HG03469 (cell line): Measurements from ENCODE around the gene BTG1.

Experiments used
- ATAC-seq: cut with Tn5 transposase; IDR thresholded peaks from one replicate; pipeline ENCODE4 v1.9.1; 2021; ENCODE audit warnings: mild to moderate bottlenecking, moderate library complexity, moderate number of reproducible peaks; ENCODE audit not compliant: unreplicated experiment

BTG1 gene

DNA sequence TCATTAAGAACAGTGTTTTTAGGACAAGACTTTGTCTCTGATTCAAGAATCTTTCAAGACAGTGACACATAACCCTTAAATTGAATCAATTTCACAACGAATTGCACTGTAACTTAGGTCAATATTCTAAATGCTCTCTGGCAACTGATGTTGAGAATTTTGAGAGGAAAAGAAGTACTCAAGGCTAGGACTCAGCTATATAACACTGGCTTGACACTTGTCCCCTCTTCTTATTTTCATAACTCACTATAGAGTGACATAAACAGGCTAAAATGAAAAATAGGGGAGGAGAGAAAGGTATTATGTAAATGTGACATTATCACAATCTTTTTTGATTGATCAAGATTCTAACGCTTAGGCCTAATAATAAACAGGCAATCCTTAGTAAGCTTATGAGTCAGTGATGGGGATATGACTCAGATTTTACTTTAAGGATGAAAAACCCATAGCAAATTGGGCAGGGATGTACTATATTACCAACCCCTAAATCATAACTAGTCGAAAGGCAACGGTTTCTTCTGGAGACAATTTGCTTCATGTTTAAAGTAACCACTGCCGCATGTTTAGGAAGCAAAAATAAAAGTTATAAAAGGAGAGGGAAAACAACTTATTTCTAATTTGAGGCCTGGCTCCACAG lies 10.9 kb downstream of the BTG1 start:
- ATAC-seq: no peak

DNA sequence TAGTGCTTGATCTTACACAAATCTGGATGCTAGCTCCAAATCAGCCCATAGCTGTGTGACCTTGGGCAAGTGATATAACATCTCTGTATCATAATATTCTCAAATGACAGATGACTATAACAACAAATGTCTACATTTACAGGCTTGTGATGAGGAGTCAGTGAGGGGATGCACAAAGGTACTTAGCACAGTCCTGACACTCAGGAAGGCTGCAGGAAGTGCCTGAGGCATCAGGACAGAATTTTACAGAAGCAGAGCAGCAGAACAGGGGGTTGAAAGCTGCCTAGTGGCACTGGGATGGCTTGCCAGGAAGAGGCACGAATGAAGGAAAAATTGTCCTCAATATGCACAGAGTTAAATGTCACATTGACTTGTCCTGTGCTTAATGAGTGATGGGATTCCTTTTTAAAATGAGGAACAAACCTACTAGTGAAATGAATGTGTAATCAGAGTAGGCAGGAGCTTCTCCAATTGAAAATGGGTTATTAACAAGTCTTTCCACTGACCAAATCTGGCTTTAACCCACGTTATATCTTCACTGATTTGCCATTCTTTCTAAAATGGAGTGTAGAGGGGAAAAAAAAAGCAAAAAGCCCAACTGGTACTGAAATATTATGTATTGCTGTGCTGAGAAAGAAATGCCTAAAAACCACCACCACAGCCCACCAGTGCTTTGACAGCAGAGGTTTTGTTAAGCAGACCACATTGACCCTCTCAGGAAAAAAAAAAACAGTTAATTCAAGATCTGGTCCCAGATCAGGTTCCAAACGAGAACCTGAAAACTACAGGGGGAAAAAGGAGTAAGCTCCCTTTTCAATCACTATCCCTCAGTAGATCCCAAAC lies 11.6 kb downstream of the BTG1 start:
- ATAC-seq: peak; percentile 25

DNA sequence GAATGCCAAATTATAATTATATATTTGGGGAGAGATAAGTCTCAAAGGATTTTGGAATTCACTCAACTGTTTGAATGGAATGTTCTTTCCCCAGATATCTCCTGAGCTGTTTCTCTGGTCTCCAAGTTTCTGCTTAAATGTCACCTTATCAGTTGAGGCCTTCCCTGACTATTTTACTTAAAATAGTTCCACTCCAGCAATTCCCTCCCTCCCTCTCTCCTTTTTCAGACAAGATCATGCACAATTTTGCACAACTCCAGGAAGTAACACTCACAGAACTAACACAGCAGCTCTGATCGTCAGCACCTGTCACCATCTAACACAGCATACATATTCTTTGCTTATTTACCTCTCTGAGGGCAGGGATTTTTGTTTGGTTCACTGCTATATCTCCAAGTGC lies 12.5 kb downstream of the BTG1 start:
- ATAC-seq: no peak

- no peak for ATAC-seq
These were observed 13.4 kb downstream of the BTG1 start for GRCh38 chr12:92132288-92132687.

DNA sequence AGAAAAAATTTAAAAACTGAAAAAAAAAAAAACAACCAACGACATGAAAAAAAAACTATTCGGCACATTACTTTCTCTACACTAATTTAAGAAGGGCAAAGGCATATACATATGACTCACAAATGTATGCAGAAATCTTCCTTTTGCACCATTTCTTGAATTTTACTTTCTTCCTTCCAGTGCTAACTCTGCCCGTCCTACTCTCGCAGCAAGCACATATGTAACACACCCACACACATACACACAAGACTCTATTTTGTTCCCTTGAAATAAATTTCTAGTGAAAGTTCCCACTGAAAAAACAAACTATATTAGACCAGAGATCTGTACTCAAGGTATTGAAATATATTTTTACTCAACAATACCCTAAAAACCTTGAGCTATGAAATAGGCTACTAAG lies 14.6 kb downstream of the BTG1 start:
- no peak for ATAC-seq

DNA sequence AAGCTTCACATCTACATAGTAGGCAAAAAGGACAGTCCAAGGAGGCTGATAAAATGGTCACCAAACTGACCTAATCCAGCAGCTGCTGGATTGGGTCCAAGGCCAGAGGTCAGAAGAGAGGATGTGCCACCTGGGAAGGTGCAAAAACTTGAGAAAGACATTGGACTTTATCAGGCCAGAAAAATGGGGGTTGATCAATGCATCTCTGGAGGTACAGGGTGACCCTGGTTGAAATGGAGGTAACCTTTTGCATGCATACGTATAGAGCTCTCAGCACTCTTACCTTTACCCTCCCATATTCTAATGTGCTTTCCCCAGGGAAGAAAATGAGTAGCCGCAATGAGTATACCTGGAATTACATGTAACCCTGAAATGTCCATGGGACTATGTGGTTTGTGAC lies 16.0 kb downstream of the BTG1 start:
- no peak for ATAC-seq

GRCh38 chr12:92128612-92129011 lies 17.0 kb downstream of the BTG1 start:
- no peak for ATAC-seq

DNA sequence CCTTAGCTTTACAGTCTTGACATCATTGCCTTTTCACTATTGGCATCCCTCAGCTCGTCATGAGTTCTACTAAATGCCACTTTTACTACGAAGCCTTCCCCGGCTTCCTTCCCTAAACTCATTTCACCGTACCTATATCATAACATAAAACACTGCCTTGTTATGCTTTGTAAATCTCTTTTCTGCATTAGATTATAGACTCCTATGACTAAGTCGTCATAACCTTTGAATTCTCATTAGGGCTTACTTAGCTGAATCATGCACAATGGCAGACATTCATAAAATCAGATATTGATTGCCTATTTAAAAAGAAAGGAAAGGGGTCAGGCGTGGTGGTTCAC lies 21.0 kb downstream of the BTG1 start:
- ATAC-seq: no peak

DNA sequence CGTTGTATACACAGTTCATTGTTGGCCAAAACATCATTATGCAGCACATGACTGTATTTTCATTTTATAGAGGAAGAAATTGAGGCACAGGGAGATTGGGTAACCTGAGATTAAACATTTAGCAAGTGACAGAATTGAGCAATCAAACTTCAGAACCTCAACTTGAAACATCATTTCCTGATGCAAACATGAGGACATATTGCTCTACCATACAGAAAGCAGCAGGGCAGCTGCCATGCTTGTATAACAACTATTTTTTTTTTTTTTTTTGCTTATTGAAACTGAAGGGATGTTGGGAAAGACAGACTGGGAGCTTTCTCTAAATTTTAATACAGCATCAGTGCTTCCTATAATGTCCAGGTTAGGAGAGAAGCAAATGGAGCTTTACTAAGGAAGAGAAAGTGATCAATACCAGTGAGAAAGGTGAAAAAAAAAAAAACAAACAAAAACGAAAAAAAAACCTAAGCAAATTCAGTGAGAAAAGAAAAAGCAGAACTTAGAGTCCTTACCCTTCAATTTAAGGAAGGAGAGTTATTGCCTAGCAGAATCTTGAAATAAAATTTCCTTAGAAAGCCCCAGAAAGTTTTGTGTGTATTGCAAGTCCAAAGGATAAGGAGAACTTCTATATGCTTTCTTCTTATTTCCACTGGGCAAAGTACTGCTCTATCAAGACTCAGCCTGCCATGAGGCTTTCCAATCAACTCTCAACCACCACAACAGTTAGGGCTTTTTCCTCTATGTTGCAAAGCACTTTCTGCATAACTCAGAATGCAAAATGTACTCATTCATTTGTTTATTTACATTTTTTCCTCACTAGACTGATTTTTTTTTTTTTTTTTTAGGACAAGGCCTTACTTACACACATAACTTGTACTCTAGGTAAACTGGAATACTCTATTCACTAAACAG lies 21.6 kb downstream of the BTG1 start:
- ATAC-seq: no peak

- no peak for ATAC-seq
These were observed 22.5 kb downstream of the BTG1 start for GRCh38 chr12:92122941-92123779.

DNA sequence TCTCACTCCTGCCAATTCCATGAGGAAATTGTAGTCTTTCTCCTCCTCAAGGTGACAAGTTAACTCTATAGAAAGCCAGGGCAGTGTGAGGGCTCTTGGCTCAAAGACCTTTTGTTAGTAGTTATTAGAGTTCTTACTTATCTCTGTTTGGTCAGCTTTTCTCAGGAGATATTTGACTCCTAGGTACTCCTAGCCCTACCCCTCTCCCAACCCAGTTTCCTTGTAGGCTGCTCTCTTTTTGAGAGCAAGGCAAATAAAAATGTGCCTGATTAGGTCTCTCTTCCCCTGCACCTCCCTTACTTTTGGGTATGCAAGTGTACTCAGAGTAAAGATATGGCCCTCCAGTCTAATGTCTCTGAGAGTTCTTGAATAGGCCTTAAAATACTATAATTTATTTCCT lies 23.8 kb downstream of the BTG1 start:
- ATAC-seq: no peak

DNA sequence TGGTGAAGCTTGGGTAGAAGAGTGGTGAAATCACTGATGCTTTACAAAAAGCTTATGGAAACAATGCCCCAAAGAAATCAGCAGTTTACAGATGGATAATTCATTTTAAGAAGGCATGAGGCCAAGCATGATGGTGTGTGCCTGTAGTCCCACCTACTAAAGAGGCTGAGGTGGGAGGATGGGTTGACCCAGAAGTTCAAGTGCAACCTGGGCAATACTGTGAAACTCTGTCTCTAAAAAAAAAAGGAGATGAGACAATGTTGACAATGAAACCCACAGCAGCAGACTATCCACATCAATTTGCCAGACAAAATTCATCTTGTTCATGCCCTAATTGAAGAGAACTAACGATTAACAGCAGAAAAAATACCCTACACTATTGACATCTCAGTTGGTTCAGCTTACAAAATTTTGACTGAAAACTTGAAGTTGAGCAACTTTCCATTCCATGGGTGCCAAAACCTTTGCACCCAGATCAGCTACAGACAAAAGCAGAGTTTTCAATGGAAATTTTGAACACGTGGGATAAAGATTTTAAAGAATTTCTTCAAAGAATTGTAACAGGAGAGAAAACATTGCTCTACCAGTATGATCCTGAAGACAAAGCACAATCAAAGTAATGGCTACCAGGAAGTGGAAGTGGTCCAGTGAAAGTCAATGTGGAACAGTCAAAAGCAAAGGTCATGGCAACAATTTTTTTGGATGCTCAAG lies 26.7 kb downstream of the BTG1 start:
- no peak for ATAC-seq

DNA sequence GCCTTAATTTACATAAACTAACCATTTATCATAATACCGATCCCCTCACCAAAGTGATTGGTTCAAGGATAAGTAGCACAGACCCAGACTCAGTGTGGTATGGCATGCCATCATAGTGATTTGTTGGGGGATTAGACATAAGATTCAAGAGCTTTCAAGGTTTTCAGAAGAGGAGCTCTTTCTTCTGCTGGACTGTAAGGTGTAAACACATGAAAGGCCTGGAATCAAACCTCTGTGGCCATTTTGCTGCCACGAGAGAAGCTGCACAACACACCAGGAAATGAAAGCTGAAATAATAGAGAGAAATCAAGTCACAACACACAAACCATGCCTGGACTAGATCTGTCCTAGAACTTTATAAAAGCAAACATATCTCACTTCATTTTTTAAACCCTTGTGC lies 30.8 kb downstream of the BTG1 start:
- no peak for ATAC-seq

- peak; percentile 67 for ATAC-seq
These were observed 34.4 kb downstream of the BTG1 start for GRCh38 chr12:92111256-92111655.

DNA sequence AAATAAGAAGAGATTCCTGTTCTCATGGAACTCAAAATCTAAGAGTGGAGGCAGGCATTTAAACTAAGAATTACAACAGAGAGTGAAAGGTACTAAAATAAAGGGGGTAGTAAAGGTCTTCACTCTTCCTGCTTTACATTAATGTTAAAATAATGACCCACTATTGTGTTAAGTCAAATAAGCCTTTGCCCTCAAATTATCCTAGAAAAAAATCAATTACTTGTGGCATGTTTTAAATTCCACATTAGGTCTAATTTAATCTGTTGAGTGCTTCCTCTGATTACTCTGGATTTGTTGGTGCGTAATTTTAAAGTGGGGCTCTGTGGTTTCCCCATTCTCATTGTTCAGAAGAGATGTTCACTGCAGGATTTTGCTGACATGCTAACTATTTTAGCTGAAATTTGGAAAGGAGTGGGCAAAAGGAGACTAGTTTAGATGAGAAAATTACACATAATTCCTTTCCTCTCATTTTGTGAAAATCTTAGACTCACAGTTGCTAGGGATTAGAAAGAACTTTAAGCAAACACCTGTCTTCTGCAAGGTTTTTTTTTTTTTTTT lies 35.5 kb downstream of the BTG1 start:
- ATAC-seq: no peak

DNA sequence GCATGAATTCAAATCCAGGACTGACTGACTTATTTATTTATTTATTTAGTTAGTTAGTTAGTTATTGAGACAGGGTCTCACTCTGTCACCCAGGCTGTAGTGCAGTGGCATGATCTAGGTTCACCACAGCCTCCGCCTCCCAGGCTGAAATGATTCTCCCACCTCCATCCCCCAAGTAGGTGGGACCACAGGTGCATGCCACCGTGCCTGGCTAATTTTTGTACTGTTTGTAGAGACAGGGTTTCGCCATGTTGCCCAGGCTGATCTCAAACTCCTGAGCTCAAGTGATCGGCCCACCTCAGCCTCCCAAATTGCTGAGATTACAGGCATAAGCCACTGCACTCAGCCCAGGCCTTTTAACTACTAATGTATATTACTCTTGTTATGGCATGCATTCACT lies 36.0 kb downstream of the BTG1 start:
- no peak for ATAC-seq

DNA sequence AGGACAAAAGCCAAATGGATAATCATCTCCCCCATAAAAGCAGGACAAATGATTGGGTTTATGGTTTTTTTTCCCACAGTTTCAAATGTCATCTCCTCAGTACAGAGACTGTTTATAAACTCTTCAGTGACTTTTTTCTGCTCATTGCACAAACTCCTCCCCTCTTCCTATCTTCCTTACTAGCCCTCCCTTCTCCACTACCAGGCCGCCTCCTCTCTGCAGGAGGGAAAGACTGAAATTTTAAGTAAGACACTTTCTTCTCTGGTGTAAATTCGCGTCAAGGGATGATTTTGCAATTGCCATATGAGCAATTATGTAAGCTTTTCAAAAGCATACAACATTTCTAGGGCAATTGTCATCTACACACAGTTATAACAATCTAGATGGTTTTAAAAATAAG lies 37.0 kb downstream of the BTG1 start:
- ATAC-seq: no peak

- ATAC-seq: no peak
These were observed 38.0 kb downstream of the BTG1 start for GRCh38 chr12:92107621-92108131.

DNA sequence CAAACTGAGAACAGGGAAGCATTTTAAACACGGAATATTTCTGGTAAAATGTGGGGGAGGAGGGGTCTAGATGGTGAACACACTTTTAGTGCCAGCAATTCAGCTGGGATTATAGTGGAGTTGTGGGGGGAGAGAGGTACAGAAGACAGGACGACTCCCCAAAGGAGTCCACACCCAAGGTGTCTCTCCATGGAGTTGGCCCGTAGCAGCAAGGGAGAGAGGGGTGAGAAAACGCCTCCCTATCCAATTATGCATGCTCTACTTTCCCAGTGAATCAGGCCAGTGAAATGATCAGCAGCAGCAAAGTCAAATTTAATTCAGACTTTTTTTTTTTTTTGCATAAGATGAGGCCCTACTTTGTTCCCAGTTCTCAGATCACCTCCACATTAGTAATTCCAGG lies 38.6 kb downstream of the BTG1 start:
- no peak for ATAC-seq

DNA sequence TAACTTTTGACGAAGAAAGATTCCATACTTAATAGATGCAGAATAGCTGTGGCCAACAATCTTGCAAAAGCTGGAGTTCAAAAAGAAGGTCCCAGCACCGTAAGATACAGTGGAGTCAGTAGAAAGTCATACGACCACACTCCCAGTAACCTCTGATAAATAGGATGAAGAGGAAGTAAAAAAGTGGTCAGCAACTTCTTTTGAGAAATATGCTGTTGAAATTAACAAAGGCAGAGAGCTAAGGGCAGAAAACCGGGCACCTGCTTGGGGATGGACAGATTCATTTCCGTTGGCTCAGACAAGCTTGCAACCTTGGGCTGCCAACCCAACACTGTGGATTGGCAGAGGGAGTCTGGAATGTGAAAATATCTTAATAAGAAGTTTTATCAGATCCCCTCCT lies 40.0 kb downstream of the BTG1 start:
- ATAC-seq: no peak
